Karpas-422 (cell line): ENCODE data around the gene ITGA5. TPM values are rescaled to one million over a fixed set of nuclear protein-coding genes. Genes with fewer than 3 reads are reported as not detected.

ENCODE experiments used
- DNase-seq: peaks from one replicate; pipeline ENCODE4 v3.0.0-alpha.2; 2015
- H2AFZ ChIP-seq: fragments of 200-600 bp; sonication (generic); 2 replicates; pipeline ENCODE4 v1.6.1; 2014; ENCODE audit warnings: antibody characterized with exemption, low read length, mixed read lengths
- H3K27ac ChIP-seq: fragments of 200-600 bp; sonication (generic); 2 replicates; pipeline ENCODE4 v1.5.1; 2014; ENCODE audit warnings: mild to moderate bottlenecking, low read length, moderate library complexity
- H3K27me3 ChIP-seq: fragments of 200-600 bp; sonication (generic); 2 replicates; pipeline ENCODE4 v1.6.1; 2014; ENCODE audit warnings: low read length, mixed read lengths
- H3K36me3 ChIP-seq: fragments of 200-600 bp; sonication (generic); 2 replicates; pipeline ENCODE4 v1.6.1; 2014; ENCODE audit warnings: low read length, mixed read lengths; ENCODE audit not compliant: insufficient read depth
- H3K4me1 ChIP-seq: fragments of 200-600 bp; sonication (generic); 2 replicates; pipeline ENCODE4 v1.6.1; 2014; ENCODE audit warnings: mild to moderate bottlenecking, low read length, mixed read lengths
- H3K4me2 ChIP-seq: fragments of 200-600 bp; sonication (generic); 2 replicates; pipeline ENCODE4 v1.6.1; 2014; ENCODE audit warnings: low read length, low read depth, mild to moderate bottlenecking; ENCODE audit not compliant: poor library complexity, severe bottlenecking
- H3K4me3 ChIP-seq: fragments of 200-600 bp; sonication (generic); 2 replicates; pipeline ENCODE4 v1.5.1; 2014; ENCODE audit warnings: mild to moderate bottlenecking, antibody characterized with exemption, low read length, mixed read lengths
- H3K79me2 ChIP-seq: fragments of 200-600 bp; sonication (generic); 2 replicates; pipeline ENCODE4 v1.6.1; 2014; ENCODE audit warnings: mild to moderate bottlenecking, low read length, mixed read lengths
- H3K9ac ChIP-seq: fragments of 200-600 bp; sonication (generic); 2 replicates; pipeline ENCODE4 v1.6.0; 2014; ENCODE audit warnings: low read length
- H3K9me2 ChIP-seq: fragments of 200-600 bp; sonication (generic), shearing (Covaris generic); replicated peaks from 2 replicates; pipeline ENCODE4 v1.6.0; 2014; ENCODE audit warnings: mild to moderate bottlenecking, low read length, moderate library complexity; ENCODE audit not compliant: insufficient read depth
- H3K9me3 ChIP-seq: fragments of 300-700, 200-600 bp; sonication (generic); 2 replicates; pipeline ENCODE4 v1.6.1; 2014; ENCODE audit warnings: low read length, mixed read lengths
- H4K20me1 ChIP-seq: fragments of 200-600 bp; sonication (generic); 2 replicates; pipeline ENCODE4 v1.6.1; 2014; ENCODE audit warnings: mild to moderate bottlenecking, antibody characterized with exemption, low read length, low read depth; ENCODE audit not compliant: insufficient read depth
- total RNA-seq: library from RNA; depleted of rRNA; stranded (reverse); fragments of >200 nt; shearing (Covaris generic); gene quantifications from 2 replicates; pipeline ENCODE4 v1.2.3, GENCODE V29; 2014; ENCODE audit warnings: low replicate concordance

ITGA5 gene
- total RNA-seq, 1 experiment from 2014 or later = not detected

DNA sequence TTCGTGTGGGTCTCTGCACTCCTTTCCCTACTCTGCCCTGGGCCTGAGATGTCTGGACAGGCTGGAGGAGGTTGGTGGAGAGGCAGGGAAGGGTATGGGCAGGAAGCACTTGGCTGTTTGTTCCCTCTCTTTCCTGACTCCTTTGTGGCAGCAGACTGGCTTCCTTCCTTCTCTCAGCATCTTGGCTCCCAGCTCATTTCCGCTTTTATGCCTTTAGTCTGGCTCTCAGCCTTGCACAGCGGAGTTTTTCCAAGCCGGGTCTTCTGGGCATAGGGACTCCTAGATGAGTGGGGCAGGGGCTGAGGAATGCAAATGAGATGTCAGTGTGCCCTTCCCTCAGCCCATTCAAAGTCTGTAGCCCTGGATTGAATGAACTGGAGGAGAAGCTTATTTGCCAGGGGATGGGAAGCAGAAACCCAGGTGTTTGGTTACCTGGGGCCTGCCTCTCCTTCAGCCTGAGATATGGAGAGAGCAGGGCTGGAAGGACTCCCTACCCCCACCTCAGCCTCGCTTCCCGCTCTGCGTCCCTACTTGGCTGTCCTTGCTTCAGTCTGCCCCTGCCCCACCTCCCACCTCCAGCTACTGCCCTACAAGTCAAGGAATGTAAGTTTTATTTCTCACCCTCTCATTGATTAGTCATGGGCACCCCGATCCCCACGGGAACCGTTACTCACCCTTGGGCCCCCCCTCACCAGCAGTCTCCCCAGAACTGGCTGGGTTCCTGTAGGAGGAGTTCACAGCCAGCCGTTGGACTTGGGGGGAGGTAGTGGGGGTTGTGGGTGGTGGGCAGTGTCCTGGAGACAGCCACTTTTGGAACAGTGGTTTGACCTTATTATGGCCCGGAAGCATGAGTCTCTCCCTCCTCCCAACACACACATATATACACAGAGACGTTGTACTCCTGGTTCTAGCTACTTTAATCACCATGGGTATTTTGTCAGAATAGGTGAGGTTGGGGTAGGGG is 9.3 kb upstream of the ITGA5 start:
- no peak overlapping the region for H3K4me3 ChIP-seq
- H4K20me1 ChIP-seq = no peaks in the 10 kb centered on the region
- no peak overlapping the region for H3K9ac ChIP-seq
- no peaks in the 10 kb centered on the region for H3K9me3 ChIP-seq
- H3K9me2 ChIP-seq = no peaks in the 10 kb centered on the region
- DNase-seq = no peak
- no peaks in the 10 kb centered on the region for H3K4me1 ChIP-seq
- H2AFZ ChIP-seq = no peak overlapping the region
- H3K79me2 ChIP-seq = no peaks in the 10 kb centered on the region
- no peaks in the 10 kb centered on the region for H3K36me3 ChIP-seq
- no peak overlapping the region for H3K4me2 ChIP-seq
- H3K27ac ChIP-seq = no peak overlapping the region
- no peaks in the 10 kb centered on the region for H3K27me3 ChIP-seq

DNA sequence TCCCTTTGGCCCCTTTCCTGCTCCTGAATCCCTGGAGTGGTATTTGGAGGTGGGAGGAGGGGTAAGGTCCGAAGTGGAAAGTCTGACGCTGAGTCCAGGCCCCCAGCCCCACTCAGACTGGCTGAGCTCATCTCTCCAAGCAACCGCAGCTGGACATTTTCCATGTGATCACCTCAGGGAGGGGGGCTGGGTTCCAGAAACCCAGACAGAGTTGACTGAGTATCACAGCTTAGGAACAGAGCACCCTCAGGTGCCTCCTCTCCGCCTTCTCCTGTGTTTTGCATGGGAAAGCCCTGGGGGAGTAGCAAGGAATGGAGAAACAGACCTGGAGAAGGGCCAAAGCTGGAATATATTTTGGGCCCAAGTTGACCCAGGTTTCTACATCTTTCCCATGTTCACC is 8.0 kb upstream of the ITGA5 start:
- H3K9me3 ChIP-seq = no peaks in the 10 kb centered on the region
- no peak for DNase-seq
- H3K27ac ChIP-seq = no peak overlapping the region
- H3K4me2 ChIP-seq = no peak overlapping the region
- H4K20me1 ChIP-seq = no peaks in the 10 kb centered on the region
- no peaks in the 10 kb centered on the region for H3K79me2 ChIP-seq
- no peak overlapping the region for H2AFZ ChIP-seq
- H3K4me1 ChIP-seq = no peaks in the 10 kb centered on the region
- H3K4me3 ChIP-seq = no peak overlapping the region
- H3K9ac ChIP-seq = no peak overlapping the region
- no peaks in the 10 kb centered on the region for H3K9me2 ChIP-seq
- H3K27me3 ChIP-seq = no peaks in the 10 kb centered on the region
- no peaks in the 10 kb centered on the region for H3K36me3 ChIP-seq

DNA sequence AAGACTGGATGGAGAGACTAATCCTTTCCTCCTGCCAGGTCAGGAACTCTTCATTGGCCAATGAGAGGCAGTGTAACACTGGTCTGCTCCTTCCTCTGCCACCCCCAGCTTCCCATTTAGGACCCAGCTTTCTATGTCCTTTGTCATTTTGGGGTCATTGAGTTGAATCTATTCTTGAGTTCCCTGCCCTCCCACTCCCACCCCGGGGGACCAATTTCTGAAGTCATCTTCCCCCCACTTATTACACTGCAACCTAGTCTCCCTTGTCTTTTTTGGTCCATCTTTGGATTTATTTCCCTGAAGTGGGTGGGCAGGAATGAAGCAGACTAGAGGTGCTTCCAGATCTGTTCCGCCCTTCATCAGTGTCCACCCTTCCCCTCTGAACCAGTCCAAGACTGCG is 7.6 kb upstream of the ITGA5 start:
- Histone ChIP-seq H3K36me3 (no peaks in the 10 kb centered on the region), H3K4me2 (no peak overlapping the region), H3K9me3 (no peaks in the 10 kb centered on the region), H3K27ac (no peak overlapping the region), H3K9me2 (no peaks in the 10 kb centered on the region), H3K9ac (no peak overlapping the region), H2AFZ (no peak overlapping the region), H3K4me3 (no peak overlapping the region), H3K4me1 (no peaks in the 10 kb centered on the region), H4K20me1 (no peaks in the 10 kb centered on the region), H3K79me2 (no peaks in the 10 kb centered on the region), H3K27me3 (no peaks in the 10 kb centered on the region)
- no peak for DNase-seq

DNA sequence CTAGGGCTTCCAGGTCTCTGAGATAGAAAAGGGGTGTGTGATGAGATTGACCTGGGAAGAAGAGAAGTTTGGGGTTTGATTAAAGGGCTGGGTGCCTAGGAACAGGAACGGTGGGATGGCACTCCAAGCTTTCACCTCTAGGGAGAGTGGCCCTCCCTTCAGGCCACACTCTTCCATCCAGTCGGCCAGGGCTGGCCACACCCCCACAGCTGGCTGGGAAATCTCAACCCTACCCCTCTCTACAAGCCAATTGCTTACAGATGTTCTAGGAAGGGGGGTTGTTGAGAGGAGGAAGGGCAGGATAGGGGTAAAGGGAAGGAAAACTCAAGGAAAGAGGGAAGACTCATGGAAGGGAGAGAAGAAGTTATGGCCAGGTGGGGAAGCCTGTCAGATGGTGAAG is 6.6 kb upstream of the ITGA5 start:
- no peak overlapping the region for H3K9ac ChIP-seq
- no peaks in the 10 kb centered on the region for H3K79me2 ChIP-seq
- no peak for DNase-seq
- no peaks in the 10 kb centered on the region for H3K36me3 ChIP-seq
- H3K27me3 ChIP-seq = no peaks in the 10 kb centered on the region
- H2AFZ ChIP-seq = no peak overlapping the region
- no peaks in the 10 kb centered on the region for H3K9me3 ChIP-seq
- H3K27ac ChIP-seq = no peak overlapping the region
- H3K9me2 ChIP-seq = no peaks in the 10 kb centered on the region
- H3K4me1 ChIP-seq = no peaks in the 10 kb centered on the region
- no peaks in the 10 kb centered on the region for H4K20me1 ChIP-seq
- H3K4me3 ChIP-seq = no peak overlapping the region
- no peak overlapping the region for H3K4me2 ChIP-seq

DNA sequence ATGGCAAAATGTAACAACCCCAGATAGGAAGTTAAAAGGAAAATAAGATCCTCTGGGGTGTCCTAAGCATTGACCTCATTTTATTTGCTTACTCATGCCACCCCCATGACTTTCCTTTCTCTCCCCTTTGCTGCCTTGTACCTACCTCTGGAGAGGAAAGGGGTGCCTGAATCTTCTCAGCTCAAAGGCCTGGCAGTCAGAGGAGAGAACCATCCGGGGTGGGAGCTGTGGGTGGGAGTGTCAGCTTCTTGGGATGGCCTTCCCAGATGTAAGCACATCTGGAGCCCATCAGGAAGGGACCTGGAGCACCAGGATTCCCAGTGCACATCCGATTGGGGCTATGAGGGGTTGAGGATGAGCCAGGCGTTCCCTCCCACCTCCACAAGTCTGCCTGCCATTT is 5.2 kb upstream of the ITGA5 start:
- H3K4me1 ChIP-seq = no peaks in the 10 kb centered on the region
- no peak overlapping the region for H3K27ac ChIP-seq
- H3K79me2 ChIP-seq = no peaks in the 10 kb centered on the region
- no peak overlapping the region for H3K4me3 ChIP-seq
- no peak overlapping the region for H3K9ac ChIP-seq
- no peaks in the 10 kb centered on the region for H4K20me1 ChIP-seq
- H2AFZ ChIP-seq = no peak overlapping the region
- no peaks in the 10 kb centered on the region for H3K9me2 ChIP-seq
- no peak for DNase-seq
- no peaks in the 10 kb centered on the region for H3K36me3 ChIP-seq
- H3K4me2 ChIP-seq = no peak overlapping the region
- H3K9me3 ChIP-seq = no peaks in the 10 kb centered on the region
- H3K27me3 ChIP-seq = no peaks in the 10 kb centered on the region

DNA sequence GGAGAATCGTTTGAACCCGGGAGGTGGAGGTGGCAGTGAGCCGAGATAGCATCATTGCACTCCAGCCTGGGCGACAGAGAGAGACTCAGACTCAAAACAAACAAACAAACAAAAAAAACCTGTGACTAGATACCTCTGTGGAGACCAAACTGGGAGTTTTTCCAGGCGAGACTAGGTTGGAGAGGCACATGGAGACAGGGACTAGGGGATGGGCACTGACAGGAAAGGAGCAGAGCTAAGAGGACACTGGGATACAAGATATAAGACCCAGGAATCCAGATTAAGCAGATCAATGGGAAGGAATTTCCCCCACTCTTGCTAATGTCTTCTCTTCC is 4.7 kb upstream of the ITGA5 start:
- Histone ChIP-seq H3K36me3 (no peaks in the 10 kb centered on the region), H3K4me2 (no peak overlapping the region), H3K9ac (no peak overlapping the region), H3K79me2 (no peaks in the 10 kb centered on the region), H4K20me1 (no peaks in the 10 kb centered on the region), H3K4me1 (no peaks in the 10 kb centered on the region), H3K27me3 (no peaks in the 10 kb centered on the region), H3K9me3 (no peaks in the 10 kb centered on the region), H3K9me2 (no peaks in the 10 kb centered on the region), H3K4me3 (no peak overlapping the region), H3K27ac (no peak overlapping the region), H2AFZ (no peak overlapping the region)
- no peak for DNase-seq

DNA sequence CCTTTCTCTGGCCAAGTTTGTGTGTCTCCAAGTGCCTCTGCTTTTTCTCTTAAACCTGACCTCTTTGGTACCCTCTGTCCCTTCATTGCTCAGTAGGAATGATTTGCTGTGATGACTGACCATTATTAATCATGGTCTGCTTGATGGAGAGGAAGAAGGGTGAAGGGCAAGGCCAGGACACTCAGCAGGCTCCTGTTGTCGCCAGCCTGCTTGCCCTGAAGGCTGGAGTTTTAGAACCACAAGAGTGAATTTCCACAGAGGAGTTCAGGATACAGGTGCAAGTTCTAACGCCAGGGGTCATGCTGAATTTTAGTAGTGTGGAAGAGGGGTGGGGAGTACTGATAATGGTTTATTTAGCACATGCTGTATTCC is 2.8 kb upstream of the ITGA5 start:
- Histone ChIP-seq H3K9ac (no peak overlapping the region), H3K79me2 (no peaks in the 10 kb centered on the region), H3K36me3 (no peaks in the 10 kb centered on the region), H3K4me3 (no peak overlapping the region), H3K4me2 (no peak overlapping the region), H4K20me1 (no peaks in the 10 kb centered on the region), H3K9me2 (no peaks in the 10 kb centered on the region), H3K9me3 (no peaks in the 10 kb centered on the region), H3K4me1 (no peaks in the 10 kb centered on the region), H2AFZ (no peak overlapping the region), H3K27ac (no peak overlapping the region), H3K27me3 (no peaks in the 10 kb centered on the region)
- DNase-seq = no peak

DNA sequence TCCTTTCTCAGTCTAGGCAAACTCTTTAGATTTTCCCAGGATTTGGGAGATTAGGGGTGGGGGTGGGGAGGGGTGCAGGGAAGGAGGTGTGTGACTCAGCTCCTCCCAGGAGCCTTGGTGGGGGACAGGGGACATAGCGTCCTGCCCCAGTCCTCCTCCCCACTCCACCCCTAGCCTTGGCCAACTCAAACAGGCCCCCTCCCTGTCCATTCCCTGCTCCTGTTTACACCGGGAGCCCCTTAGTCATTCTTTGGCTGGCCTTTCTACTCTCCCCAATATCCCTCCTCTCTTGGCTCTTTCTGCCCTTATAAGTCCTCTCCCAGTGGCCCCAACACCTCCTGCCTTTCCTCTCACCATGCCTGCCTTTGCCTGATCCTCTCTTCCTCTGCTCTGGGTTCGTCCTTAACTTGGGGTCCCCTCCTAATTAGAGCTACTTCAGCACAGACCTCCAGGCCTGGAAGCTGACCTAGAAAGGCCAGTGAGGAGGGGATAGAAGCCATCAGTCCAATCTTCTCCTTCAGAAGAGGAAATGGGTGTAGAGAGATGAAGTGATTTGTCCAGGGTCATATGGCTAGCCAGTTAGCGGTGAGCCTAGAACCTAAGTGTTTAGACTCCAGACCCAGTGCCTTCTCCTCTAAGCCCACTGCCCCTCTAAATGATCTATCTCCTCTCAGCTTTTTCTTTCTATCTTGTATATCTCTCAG is 2.3 kb upstream of the ITGA5 start:
- Histone ChIP-seq H3K4me3 (no peak overlapping the region), H3K36me3 (no peaks in the 10 kb centered on the region), H2AFZ (no peak overlapping the region), H4K20me1 (no peaks in the 10 kb centered on the region), H3K4me1 (no peaks in the 10 kb centered on the region), H3K9ac (no peak overlapping the region), H3K79me2 (no peaks in the 10 kb centered on the region), H3K4me2 (no peak overlapping the region), H3K27ac (no peak overlapping the region), H3K27me3 (no peaks in the 10 kb centered on the region), H3K9me2 (no peaks in the 10 kb centered on the region), H3K9me3 (no peaks in the 10 kb centered on the region)
- DNase-seq = no peak
